ENCODE measurements around the gene BCORL1.

GRCh38 chrX:130030826-130031225, 48.4 kb downstream of the BCORL1 start:
- TF ChIP-seq SP2 (IDR thresholded peaks at IDR 0.05; ENCODE audit: low read length) = no peak
- no peak for TF ChIP-seq TAF1 (IDR thresholded peaks at IDR 0.05; ENCODE audit: low read depth, low read length)
- TF ChIP-seq CTCF (IDR thresholded peaks at IDR 0.05; ENCODE audit: control extremely low read depth in 1 of 3, insufficient read depth in 1 of 3, low read depth in 1 of 3, low read length in 3 of 3) = no peak
- TF ChIP-seq EZH2 (IDR thresholded peaks at IDR 0.05; ENCODE audit: low read depth, low read length, severe bottlenecking) = no peak
- TF ChIP-seq GABPA (IDR thresholded peaks at IDR 0.05; ENCODE audit: borderline replicate concordance, insufficient read depth, low read length) = no peak
- TF ChIP-seq SUZ12 (IDR thresholded peaks at IDR 0.05; ENCODE audit: low read length) = no peak
- TF ChIP-seq SP1 (IDR thresholded peaks at IDR 0.05; ENCODE audit: low read depth, low read length) = no peak
- TF ChIP-seq MAX (IDR thresholded peaks at IDR 0.05) = no peak
- no peak for TF ChIP-seq BCL11A (IDR thresholded peaks at IDR 0.05; ENCODE audit: low read depth in 2 of 2, low read length in 2 of 2)
- no peak for TF ChIP-seq POLR2A (IDR thresholded peaks at IDR 0.05; ENCODE audit: control extremely low read depth in 1 of 2, low read depth in 2 of 2, low read length in 2 of 2)
- TF ChIP-seq POLR2AphosphoS5 (IDR thresholded peaks at IDR 0.05; ENCODE audit: low read depth, low read length) = no peak
- TF ChIP-seq ATF3 (IDR thresholded peaks at IDR 0.05; ENCODE audit: insufficient read depth, low read depth, low read length) = no peak
- TF ChIP-seq HDAC2 (IDR thresholded peaks at IDR 0.05; ENCODE audit: borderline replicate concordance in 1 of 2, low read depth in 2 of 2, low read length in 2 of 2) = no peak
